Parathyroid adenoma (tissue), 2 donors: ENCODE data around the gene PSMB5.
"Not testable (repeated sequence)": the region's sequence is repeated elsewhere in the genome, so short reads cannot be mapped to it uniquely, and the experiment has no call there.

ENCODE experiments used
- H2AFZ ChIP-seq: fragments of 300-600 bp; sonication (generic); one replicate; pipeline ENCODE4 v1.7.0; 2017; ENCODE audit warnings: antibody characterized with exemption, mild to moderate bottlenecking
- H3K27ac ChIP-seq: fragments of 300-600 bp; sonication (generic); one replicate; pipeline ENCODE4 v1.7.0; 2017
- H3K27me3 ChIP-seq: fragments of 300-600 bp; sonication (generic); one replicate; pipeline ENCODE4 v1.7.0; 2017; ENCODE audit warnings: low read length; ENCODE audit not compliant: control insufficient read depth, insufficient read depth
- H3K36me3 ChIP-seq: fragments of 300-600 bp; sonication (generic); one replicate; pipeline ENCODE4 v1.7.0; 2017; ENCODE audit warnings: low read length; ENCODE audit not compliant: control insufficient read depth, insufficient read depth
- H3K4me1 ChIP-seq: fragments of 300-600 bp; sonication (generic); one replicate; pipeline ENCODE4 v1.7.0; 2017; ENCODE audit warnings: control low read depth
- H3K4me2 ChIP-seq: fragments of 300-600 bp; sonication (generic); one replicate; pipeline ENCODE4 v1.7.0; 2017; ENCODE audit warnings: low read length
- H3K4me3 ChIP-seq: fragments of 300-600 bp; sonication (generic); one replicate; pipeline ENCODE4 v1.7.0; 2017; ENCODE audit warnings: low read depth, low read length
- H3K79me2 ChIP-seq: fragments of 300-600 bp; sonication (generic); one replicate; pipeline ENCODE4 v1.7.0; 2017; ENCODE audit warnings: control low read depth
- H3K9ac ChIP-seq: fragments of 300-600 bp; sonication (generic); one replicate; pipeline ENCODE4 v1.7.0; 2017; ENCODE audit warnings: mild to moderate bottlenecking
- H3K9me3 ChIP-seq: fragments of 300-600 bp; sonication (generic); one replicate; pipeline ENCODE4 v1.7.0; 2017; ENCODE audit warnings: low read length; ENCODE audit not compliant: control insufficient read depth
- TF ChIP-seq, protein P1 (sequence below): fragments of 300-600 bp; sonication (generic); IDR thresholded peaks from one replicate; pipeline ENCODE4 v1.7.0; 2017; ENCODE audit warnings: antibody characterized with exemption, mild to moderate bottlenecking
- donor health status: primary hyperparathyroidism.

The PSMB5 gene

GRCh38 chr14:23018107-23018506 lies 16.6 kb downstream of the PSMB5 start:
- no peak overlapping the region for H3K9ac ChIP-seq
- no peaks in the 10 kb centered on the region for H3K27me3 ChIP-seq
- H3K79me2 ChIP-seq = no peaks in the 10 kb centered on the region
- H3K4me1 ChIP-seq = peaks cover 4% of the 10 kb centered on the region
- H3K36me3 ChIP-seq = no peaks in the 10 kb centered on the region
- H3K4me3 ChIP-seq = no peak overlapping the region
- TF ChIP-seq, protein P1, sequence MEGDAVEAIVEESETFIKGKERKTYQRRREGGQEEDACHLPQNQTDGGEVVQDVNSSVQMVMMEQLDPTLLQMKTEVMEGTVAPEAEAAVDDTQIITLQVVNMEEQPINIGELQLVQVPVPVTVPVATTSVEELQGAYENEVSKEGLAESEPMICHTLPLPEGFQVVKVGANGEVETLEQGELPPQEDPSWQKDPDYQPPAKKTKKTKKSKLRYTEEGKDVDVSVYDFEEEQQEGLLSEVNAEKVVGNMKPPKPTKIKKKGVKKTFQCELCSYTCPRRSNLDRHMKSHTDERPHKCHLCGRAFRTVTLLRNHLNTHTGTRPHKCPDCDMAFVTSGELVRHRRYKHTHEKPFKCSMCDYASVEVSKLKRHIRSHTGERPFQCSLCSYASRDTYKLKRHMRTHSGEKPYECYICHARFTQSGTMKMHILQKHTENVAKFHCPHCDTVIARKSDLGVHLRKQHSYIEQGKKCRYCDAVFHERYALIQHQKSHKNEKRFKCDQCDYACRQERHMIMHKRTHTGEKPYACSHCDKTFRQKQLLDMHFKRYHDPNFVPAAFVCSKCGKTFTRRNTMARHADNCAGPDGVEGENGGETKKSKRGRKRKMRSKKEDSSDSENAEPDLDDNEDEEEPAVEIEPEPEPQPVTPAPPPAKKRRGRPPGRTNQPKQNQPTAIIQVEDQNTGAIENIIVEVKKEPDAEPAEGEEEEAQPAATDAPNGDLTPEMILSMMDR = no peak
- no peak overlapping the region for H3K4me2 ChIP-seq
- H2AFZ ChIP-seq = no peak overlapping the region
- H3K9me3 ChIP-seq = no peaks in the 10 kb centered on the region
- H3K27ac ChIP-seq = no peak overlapping the region

- no peak overlapping the region for H3K4me3 ChIP-seq
- H3K9me3 ChIP-seq = no peaks in the 10 kb centered on the region
- H3K27me3 ChIP-seq = no peaks in the 10 kb centered on the region
- no peak overlapping the region for H3K27ac ChIP-seq
- peaks cover 4% of the 10 kb centered on the region for H3K4me1 ChIP-seq
- TF ChIP-seq, protein P1 = no peak
- H2AFZ ChIP-seq = no peak overlapping the region
- no peak overlapping the region for H3K9ac ChIP-seq
- no peaks in the 10 kb centered on the region for H3K79me2 ChIP-seq
- no peaks in the 10 kb centered on the region for H3K36me3 ChIP-seq
- H3K4me2 ChIP-seq = no peak overlapping the region
Observed at GRCh38 chr14:23017091-23017490, 17.6 kb downstream of the PSMB5 start.

- Histone ChIP-seq H3K4me3 (no peak overlapping the region), H3K9me3 (no peaks in the 10 kb centered on the region), H3K4me1 (no peaks in the 10 kb centered on the region), H3K27me3 (no peaks in the 10 kb centered on the region), H3K9ac (no peak overlapping the region), H3K36me3 (no peaks in the 10 kb centered on the region), H3K27ac (no peak overlapping the region), H3K79me2 (no peaks in the 10 kb centered on the region), H3K4me2 (no peak overlapping the region), H2AFZ (no peak overlapping the region)
- TF ChIP-seq, protein P1 = no peak
Observed at GRCh38 chr14:23015618-23016017, 19.1 kb downstream of the PSMB5 start.

- H3K9ac ChIP-seq, H3K4me3 ChIP-seq, H3K4me1 ChIP-seq, H3K27ac ChIP-seq, H3K9me3 ChIP-seq, H3K79me2 ChIP-seq, H3K27me3 ChIP-seq, H2AFZ ChIP-seq, H3K36me3 ChIP-seq, H3K4me2 ChIP-seq: not testable (repeated sequence)
Observed at GRCh38 chr14:23013749-23014054, 21.0 kb downstream of the PSMB5 start.

GRCh38 chr14:23013054-23013748 lies 21.5 kb downstream of the PSMB5 start:
- Histone ChIP-seq H3K27me3 (no peaks in the 10 kb centered on the region), H3K4me2 (no peak overlapping the region), H3K79me2 (no peaks in the 10 kb centered on the region), H3K27ac (no peak overlapping the region), H3K9me3 (no peaks in the 10 kb centered on the region), H3K9ac (no peak overlapping the region), H3K36me3 (no peaks in the 10 kb centered on the region), H3K4me1 (peaks cover 3% of the 10 kb centered on the region), H3K4me3 (no peak overlapping the region), H2AFZ (no peak overlapping the region)
- TF ChIP-seq, protein P1 = no peak
